K562 (cell line): Measurements from ENCODE around the gene PRR14. TPM values are rescaled to one million over a fixed set of nuclear protein-coding genes. Genes with fewer than 3 reads are reported as not detected.

Source experiments
- ATAC-seq: fragments of 200-7000 bp; cut with Tn5 transposase; 3 replicates; pipeline ENCODE4 v1.9.1; 2020; ENCODE audit warnings: moderate library complexity
- BruUV-seq: library from RNA; stranded (reverse); fragments of 400-500 nt; replicated peaks from 2 replicates; lab custom pipeline; 2021; lab: Mats Ljungman, UMichigan
- CTCF ChIA-PET: fragments of 300-600 bp; formaldehyde crosslinking; extraction: SDS; loops from one replicate; lab custom pipeline; 2021; ENCODE audit warnings: low intra/inter-chr PET ratio; lab: Yijun Ruan, JAX
- POLR2A ChIA-PET: fragments of 300-600, 350-650 bp; sonication (Branson Sonifier 250); formaldehyde crosslinking; extraction: SDS; loops from one replicate; lab custom pipeline; 2021; ENCODE audit warnings: antibody characterized with exemption, inconsistent platforms; lab: Yijun Ruan, JAX
- DNase-seq, 4 experiments: peaks; one replicate each; pipeline versions ENCODE4 v3.0.0 to v3.0.0-alpha.2; 2011 to 2018; ENCODE audit warnings: low spot score in 3 of 4, mixed read lengths in 3 of 4; ENCODE audit errors: extremely low read depth in 1 of 4
- FAIRE-seq: peaks from 2 replicates; lab custom pipeline; 2011; peaks lifted over from hg19 to GRCh38; lab: Jason Lieb, UNC
- H2AFZ ChIP-seq: 2 replicates; pipeline ENCODE4 v1.6.0; 2011; ENCODE audit warnings: low read depth, low read length, control low read depth, inconsistent platforms
- H3K27ac ChIP-seq: fragments of 200-600 bp; 3 replicates; pipeline ENCODE4 v1.8.0; 2011; ENCODE audit warnings: low read depth, mild to moderate bottlenecking, control low read depth, inconsistent platforms, low read length, moderate library complexity, mixed read lengths; ENCODE audit errors: extremely low read depth
- H3K27me3 ChIP-seq, 2 experiments: fragments of 300-600 bp in 1 of 2; 2 replicates in 1 of 2; 3 replicates in 1 of 2; pipeline versions ENCODE4 v1.6.0 to v1.8.0; 2011; ENCODE audit warnings: inconsistent platforms in 2 of 2, low read length in 2 of 2, mild to moderate bottlenecking in 1 of 2, mixed read lengths in 1 of 2, moderate library complexity in 1 of 2; ENCODE audit not compliant: control insufficient read depth in 2 of 2, insufficient read depth in 2 of 2
- H3K36me3 ChIP-seq: fragments of 300-600 bp; 3 replicates; pipeline ENCODE4 v1.8.0; 2011; ENCODE audit warnings: mild to moderate bottlenecking, low read length, inconsistent platforms; ENCODE audit not compliant: control insufficient read depth, insufficient read depth
- H3K4me1 ChIP-seq, 2 experiments: fragments of 200-600 bp in 1 of 2; replicated peaks in 1 of 2; 2 replicates in 1 of 2; 3 replicates in 1 of 2; pipeline versions ENCODE4 v1.5.1 to v1.8.0; 2011; ENCODE audit warnings: inconsistent platforms in 2 of 2, low read length in 2 of 2, mild to moderate bottlenecking in 1 of 2, mixed read lengths in 1 of 2, moderate library complexity in 1 of 2; ENCODE audit not compliant: control insufficient read depth in 2 of 2, insufficient read depth in 2 of 2
- H3K4me2 ChIP-seq: 2 replicates; pipeline ENCODE4 v1.6.1; 2011; ENCODE audit warnings: low read length, control low read depth, inconsistent platforms, mixed read lengths; ENCODE audit not compliant: insufficient read depth
- H3K4me3 ChIP-seq: fragments of 200-600 bp; sonication (generic), shearing (Covaris generic); 2 replicates; pipeline ENCODE4 v1.5.1; 2016; ENCODE audit warnings: control low read depth, inconsistent platforms
- H3K79me2 ChIP-seq: fragments of 200-600 bp; 3 replicates; pipeline ENCODE4 v1.8.0; 2011; ENCODE audit warnings: low read length, inconsistent platforms; ENCODE audit not compliant: control insufficient read depth, insufficient read depth
- H3K9ac ChIP-seq, 2 experiments: 2 replicates each; pipeline versions ENCODE4 v1.6.0 to v1.6.1; 2011; ENCODE audit warnings: low read depth in 2 of 2, low read length in 2 of 2, control low read depth in 1 of 2, inconsistent platforms in 1 of 2, mild to moderate bottlenecking in 1 of 2, mixed read lengths in 1 of 2; ENCODE audit not compliant: insufficient read depth in 1 of 2
- H3K9me1 ChIP-seq: one replicate; pipeline ENCODE4 v1.6.0; 2011; ENCODE audit warnings: inconsistent platforms, mild to moderate bottlenecking, low read length, moderate library complexity; ENCODE audit not compliant: control insufficient read depth, insufficient read depth
- H3K9me3 ChIP-seq: replicated peaks from 2 replicates; pipeline ENCODE4 v1.5.1; 2011; ENCODE audit warnings: low read depth, low read length, inconsistent platforms; ENCODE audit not compliant: control insufficient read depth, insufficient read depth
- H4K20me1 ChIP-seq: replicated peaks from 2 replicates; pipeline ENCODE4 v1.6.1; 2011; ENCODE audit warnings: low read length, inconsistent platforms, mixed read lengths; ENCODE audit not compliant: control insufficient read depth, insufficient read depth
- BRD4 ChIP-seq: fragments of 200-600 bp; sonication (generic); IDR thresholded peaks from 2 replicates; pipeline ENCODE4 v1.6.1; 2017; ENCODE audit warnings: inconsistent platforms
- CCAR2 ChIP-seq: fragments of 200-400 bp; formaldehyde crosslinking; IDR thresholded peaks from 2 replicates; pipeline ENCODE4 v1.6.1; 2017; ENCODE audit warnings: mild to moderate bottlenecking, low read depth, low read length
- HMGXB4 ChIP-seq: sonication (generic); formaldehyde crosslinking; IDR thresholded peaks from 2 replicates; pipeline ENCODE4 v1.8.1; 2023; ENCODE audit warnings: mild to moderate bottlenecking, missing genetic modification reagents
- HNRNPLL ChIP-seq: fragments of 200-400 bp; formaldehyde crosslinking; IDR thresholded peaks from 2 replicates; pipeline ENCODE4 v1.6.1; 2017; ENCODE audit warnings: low read length, low read depth, mild to moderate bottlenecking; ENCODE audit not compliant: poor library complexity, severe bottlenecking
- MCM2 ChIP-seq: fragments of 450-650 bp; IDR thresholded peaks from 2 replicates; pipeline ENCODE4 v1.6.1; 2017; ENCODE audit warnings: low read depth, mild to moderate bottlenecking
- MEF2D ChIP-seq: conservative IDR thresholded peaks from 2 replicates; pipeline ENCODE4 v1.6.1; 2016; ENCODE audit warnings: low read depth, missing genetic modification characterization, missing compliant biosample characterization
- MYC ChIP-seq, 2 experiments: fragments of 250-450 bp in 1 of 2; sonication (Bioruptor Pico) in 1 of 2; IDR thresholded peaks; 2 replicates each; pipeline versions ENCODE4 v1.5.1 to v1.6.1; 2012 to 2021; ENCODE audit warnings: low read depth in 2 of 2, borderline replicate concordance in 1 of 2, improper control_type of control experiment in 1 of 2, low read length in 1 of 2, mild to moderate bottlenecking in 1 of 2, moderate library complexity in 1 of 2
- NFATC3 ChIP-seq: fragments of 450-650 bp; IDR thresholded peaks from 2 replicates; pipeline ENCODE4 v1.6.1; 2017; ENCODE audit warnings: mild to moderate bottlenecking
- PHF8 ChIP-seq: fragments of 200-600 bp; sonication (generic); IDR thresholded peaks from 2 replicates; pipeline ENCODE4 v1.6.1; 2012; ENCODE audit warnings: mixed run types, mild to moderate bottlenecking, inconsistent platforms, low read length, moderate library complexity, borderline replicate concordance
- ZBTB17 ChIP-seq: fragments of 450-650 bp; formaldehyde crosslinking; IDR thresholded peaks from 2 replicates; pipeline ENCODE4 v1.4.0; 2020; ENCODE audit warnings: mild to moderate bottlenecking
- ZMIZ1 ChIP-seq, 2 experiments: fragments of 150-350 bp in 1 of 2; IDR thresholded peaks; 2 replicates each; pipeline ENCODE4 v1.6.1; 2012 to 2016; ENCODE audit warnings: low read depth in 2 of 2, low read length in 2 of 2, mild to moderate bottlenecking in 1 of 2, moderate library complexity in 1 of 2
- ZNF444 ChIP-seq: fragments of 250-450 bp; sonication (Bioruptor Pico); IDR thresholded peaks from 2 replicates; pipeline ENCODE4 v1.4.0; 2020; ENCODE audit warnings: mild to moderate bottlenecking, moderate library complexity
- ZNF639 ChIP-seq, 2 experiments: fragments of 200-800 bp in 1 of 2; sonication (Bioruptor generic) in 1 of 2; sonication (generic) in 1 of 2; formaldehyde crosslinking in 1 of 2; IDR thresholded peaks in 1 of 2; conservative IDR thresholded peaks in 1 of 2; 2 replicates each; pipeline versions ENCODE4 v1.5.0 to v1.6.1; 2016 to 2020; ENCODE audit warnings: missing compliant biosample characterization in 1 of 2, missing genetic modification characterization in 1 of 2, missing genetic modification reagents in 1 of 2
- ZSCAN32 ChIP-seq: fragments of 450-650 bp; formaldehyde crosslinking; IDR thresholded peaks from 2 replicates; pipeline ENCODE4 v1.4.0; 2020; ENCODE audit warnings: mild to moderate bottlenecking, moderate library complexity
- WGBS: fragments of 100-300 bp; shearing (Covaris generic); methylation state at CpG from one replicate; pipeline ENCODE4 v1.1.6; 2016; ENCODE audit warnings: low coverage, mixed read lengths; ENCODE audit not compliant: insufficient coverage; ENCODE audit errors: missing lambda C conversion rate; 5-methylcytosine and 5-hydroxymethylcytosine counted together
- in situ Hi-C: fragments of 300-500 bp; cut with MboI; formaldehyde crosslinking; loops from 4 replicates; pipeline ENCODE4 v1.15.0; 2018; ENCODE audit warnings: inconsistent platforms, mixed read lengths
- intact Hi-C: fragments of 100-400 bp; cut with micrococcal nuclease; formaldehyde crosslinking; loops from 2 replicates; pipeline ENCODE4 v1.14.2; 2022
- polyA plus RNA-seq, 8 experiments: library from polyadenylated mRNA; depleted of rRNA in 4 of 8; stranded (reverse) in 5 of 8; unstranded in 3 of 8; fragments of >200 nt; fragmentation: Nextera tagmentation in 2 of 8; fragmentation: Illumina TruSeq in 1 of 8; extraction: Ambion mirVana in 2 of 8; extraction: Trizol in 1 of 8; gene quantifications; 2 replicates each; pipeline versions ENCODE4 v1.2.1 to v1.2.3, GENCODE V29; 2011 to 2014; ENCODE audit warnings: inconsistent platforms in 1 of 8, missing spikeins in 1 of 8
- total RNA-seq, 7 experiments: library from RNA; depleted of rRNA in 6 of 7; stranded (reverse); fragments of >200 nt in 6 of 7; fragmentation: Illumina TruSeq in 2 of 7; extraction: Trizol in 2 of 7; gene quantifications; 2 replicates each; pipeline versions ENCODE4 v1.2.1 to v1.2.3, GENCODE V29; 2011 to 2021; ENCODE audit warnings: low replicate concordance in 1 of 7

Gene PRR14
- total and polyA plus RNA-seq, 9 of the 15 experiments (the other 6 are each of a cell fraction or from before 2014, with no cell fraction given): 2.2 to 63.1 (median 11.5) TPM

- ChIA-PET POLR2A (interaction anchor here (0.6 to 3.2 kb wide), 9 partner anchors 9 to 279 kb away, joined by 3 to 10 read pairs (median 4); partner anchors contain the start of genes DCTPP1, FBRS, TBC1D10B and ZNF688), CTCF (no interaction called here)
- no peaks in the 10 kb centered on the region for H3K9me1 ChIP-seq
- H3K4me1 ChIP-seq: peaks cover 12 to 40% of the 10 kb centered on the region in 2 experiments; a peak in 4 of 5 replicates
- DNase-seq (no peak), ATAC-seq (no peak), FAIRE-seq (no peak)
- TSS peak; percentile 79 for BruUV-seq
- H4K20me1 ChIP-seq: no peaks in the 10 kb centered on the region
- no peaks in the 10 kb centered on the region; the same call in 1 of the 2 replicates for H3K9me3 ChIP-seq
- H3K79me2 ChIP-seq: peaks cover 18% of the 10 kb centered on the region
- peak overlapping the region in 1 of 2 experiments; percentile 45; a peak in 1 of 4 replicates for H3K9ac ChIP-seq
- H2AFZ ChIP-seq: peak overlapping the region; percentile 99
- H3K4me3 ChIP-seq: no peak overlapping the region
- H3K27ac ChIP-seq: peak overlapping the region; percentile 86
- H3K4me2 ChIP-seq: peak overlapping the region; percentile 63
- in situ Hi-C loops: loop anchor here (25.0 kb wide), 2 partner anchors 438 to 1188 kb away; partner anchors contain the start of genes BOLA2, SLX1B and SULT1A4
- intact Hi-C loops: loop anchor here (10.0 kb wide), 3 partner anchors 165 to 585 kb away; partner anchors contain the start of genes ALDOA, TBX6 and YPEL3
- H3K27me3 ChIP-seq: no peaks in the 10 kb centered on the region
- 80% methylated on average over 14 of the region's 22 CpGs for WGBS
- peaks cover 25% of the 10 kb centered on the region for H3K36me3 ChIP-seq
- TF ChIP-seq PHF8 (no peak), MEF2D (tag) (no peak), ZMIZ1 (IDR thresholded peaks at IDR 0.05; ENCODE audit: low read depth in 2 of 2, low read length in 2 of 2) (no peak), BRD4 (peak; percentile 95), HMGXB4 (CRISPR knock-in tag) (no peak), MCM2 (no peak), HNRNPLL (no peak), ZBTB17 (CRISPR knock-in tag) (0 out of 2 replicates have a peak, but pooled peaks have one; percentile 40), ZSCAN32 (CRISPR knock-in tag) (no peak), NFATC3 (no peak), MYC (IDR thresholded peaks at IDR 0.05; ENCODE audit: low read depth, low read length) (no peak), MYC (CRISPR knock-in tag; IDR thresholded peaks at IDR 0.05; ENCODE audit: borderline replicate concordance, low read depth) (no peak), ZNF639 (CRISPR knock-in tag; conservative IDR thresholded peaks at IDR 0.05 in 1 of 2, IDR thresholded peaks at IDR 0.05 in 1 of 2) (no peak), ZNF444 (CRISPR knock-in tag) (no peak), CCAR2 (no peak)
Observed at GRCh38 chr16:30649725-30650368, 913 bp upstream of the PRR14 start.
